Chondrocyte (in vitro differentiated cells): ENCODE measurements around the gene XYLB. TPM values are rescaled to one million over a fixed set of nuclear protein-coding genes. Genes with fewer than 3 reads are reported as not detected.

Experiments used
- DNase-seq: peaks from one replicate; pipeline ENCODE4 v3.0.0; 2021; ENCODE audit warnings: mixed read lengths, low spot score
- H3K27ac Mint-ChIP-seq: one replicate; pipeline ENCODE4 v1.8.0; 2021; ENCODE audit warnings: mild to moderate bottlenecking, moderate library complexity, mixed read lengths; ENCODE audit not compliant: unreplicated experiment
- H3K27me3 Mint-ChIP-seq: 2 replicates; pipeline ENCODE4 v1.8.0; 2021; ENCODE audit warnings: low read depth, mixed read lengths
- H3K36me3 Mint-ChIP-seq: 2 replicates; pipeline ENCODE4 v1.8.0; 2021; ENCODE audit warnings: low read depth, mixed read lengths
- H3K4me1 Mint-ChIP-seq: 2 replicates; pipeline ENCODE4 v1.8.0; 2021; ENCODE audit warnings: low read depth, mild to moderate bottlenecking, mixed read lengths
- H3K4me3 Mint-ChIP-seq: one replicate; pipeline ENCODE4 v1.8.0; 2021; ENCODE audit warnings: mild to moderate bottlenecking, moderate library complexity, mixed read lengths; ENCODE audit not compliant: unreplicated experiment
- H3K9me3 Mint-ChIP-seq: 2 replicates; pipeline ENCODE4 v1.8.0; 2021; ENCODE audit warnings: low read depth, mixed read lengths
- CTCF ChIP-seq: fragments of 200-600 bp; sonication (generic); IDR thresholded peaks from 2 replicates; pipeline ENCODE4 v1.5.0; 2021; ENCODE audit warnings: antibody characterized with exemption, mild to moderate bottlenecking, moderate library complexity
- total RNA-seq: library from RNA; stranded (reverse); gene quantifications from 3 replicates; pipeline ENCODE4 v1.2.1, GENCODE V29; 2021

XYLB gene
- total RNA-seq, 1 donor from 2014 or later = 3.9 TPM

DNA sequence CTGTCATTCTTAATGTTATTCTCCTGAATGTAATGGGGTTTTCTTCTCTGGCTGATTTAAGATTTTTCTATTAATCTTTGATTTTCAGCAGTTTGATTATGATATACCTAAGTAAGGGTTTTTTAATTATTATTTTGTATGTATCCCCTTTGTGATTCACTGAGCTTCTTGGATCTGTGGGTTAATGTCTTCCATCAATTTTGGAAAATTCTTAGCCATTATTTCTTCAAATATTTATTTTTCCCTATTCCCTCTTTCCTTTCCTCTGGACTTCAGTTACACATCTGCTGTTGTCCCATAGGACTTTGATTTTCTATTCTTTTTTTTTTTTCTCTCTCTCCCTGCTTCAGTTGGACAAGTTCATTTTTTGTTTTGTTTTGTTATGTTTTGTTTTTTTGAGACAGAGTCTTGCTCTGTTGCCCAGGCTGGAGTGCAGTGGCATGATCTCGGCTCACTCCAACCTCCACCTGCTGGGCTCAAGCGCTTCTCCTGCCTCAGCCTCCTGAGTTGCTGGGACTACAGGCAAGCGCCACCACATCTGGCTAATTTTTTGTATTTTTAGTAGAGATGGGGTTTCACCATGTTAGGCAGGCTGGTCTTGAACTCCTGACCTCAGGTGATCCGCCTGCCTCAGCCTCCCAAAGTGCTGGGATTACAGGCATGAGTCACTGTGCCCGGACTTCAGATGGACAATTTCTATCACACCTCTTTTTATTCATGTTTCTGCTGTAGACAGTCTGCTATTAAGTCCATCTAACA is 40.6 kb downstream of the XYLB start:
- Mint-ChIP-seq H3K36me3 (peaks cover 18% of the 10 kb centered on the region), H3K27me3 (no peaks in the 10 kb centered on the region), H3K27ac (no peak overlapping the region), H3K4me1 (no peaks in the 10 kb centered on the region), H3K9me3 (peaks cover 15% of the 10 kb centered on the region), H3K4me3 (no peak overlapping the region)
- TF ChIP-seq CTCF = no peak
- DNase-seq = no peak

DNA sequence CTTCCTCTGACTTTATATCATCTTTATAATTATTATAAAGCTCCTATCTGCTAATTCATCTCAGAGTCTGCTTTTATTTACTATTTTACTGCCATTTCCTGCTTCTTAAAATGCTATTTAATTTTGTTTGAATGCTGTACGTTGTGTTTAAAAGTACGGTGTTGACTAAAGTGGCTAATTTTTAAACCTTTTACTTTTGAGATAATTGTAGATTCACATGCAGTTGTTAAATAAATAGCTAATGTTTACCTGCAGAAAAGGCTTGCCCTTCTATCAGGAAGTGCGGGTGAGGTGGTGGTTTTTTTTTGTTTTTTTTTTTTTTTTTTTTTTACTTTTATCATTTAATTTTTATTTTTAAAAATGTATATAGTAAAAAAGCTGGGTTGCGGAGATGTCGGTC is 41.3 kb downstream of the XYLB start:
- TF ChIP-seq CTCF = no peak
- no peaks in the 10 kb centered on the region for H3K27me3 Mint-ChIP-seq
- H3K4me1 Mint-ChIP-seq = no peaks in the 10 kb centered on the region
- H3K36me3 Mint-ChIP-seq = peaks cover 19% of the 10 kb centered on the region
- no peak overlapping the region for H3K4me3 Mint-ChIP-seq
- DNase-seq = no peak
- peaks cover 15% of the 10 kb centered on the region for H3K9me3 Mint-ChIP-seq
- no peak overlapping the region for H3K27ac Mint-ChIP-seq

DNA sequence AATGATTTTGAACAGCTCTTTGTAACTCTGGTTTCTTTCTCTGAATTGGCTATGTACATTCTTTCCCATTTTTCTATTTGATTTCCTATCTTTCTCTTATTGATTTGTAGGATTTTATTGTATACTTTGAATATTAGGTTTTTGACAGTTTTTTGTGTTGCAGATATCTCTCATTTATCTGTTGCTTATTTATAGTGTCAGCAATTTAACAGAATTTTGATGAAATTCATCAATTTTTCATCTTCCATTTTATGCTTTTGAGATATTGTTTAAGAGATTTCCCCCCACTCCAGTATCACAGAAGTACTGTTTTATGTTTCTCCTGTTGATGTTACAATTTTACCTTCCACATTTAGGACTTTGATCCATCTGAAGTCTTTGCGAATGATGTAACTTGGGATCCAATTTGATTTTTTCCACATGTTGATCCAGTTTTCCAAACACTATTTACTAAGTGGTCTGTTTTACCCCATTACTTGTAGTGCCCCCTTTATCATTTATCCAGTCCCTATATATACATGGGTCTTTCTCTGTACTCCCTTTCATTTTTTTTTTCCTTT is 46.1 kb downstream of the XYLB start:
- no peak for DNase-seq
- Mint-ChIP-seq H3K4me3 (no peak overlapping the region), H3K9me3 (peaks cover 2% of the 10 kb centered on the region), H3K36me3 (peaks cover 8% of the 10 kb centered on the region), H3K27me3 (no peaks in the 10 kb centered on the region), H3K4me1 (no peaks in the 10 kb centered on the region), H3K27ac (no peak overlapping the region)
- TF ChIP-seq CTCF = no peak

DNA sequence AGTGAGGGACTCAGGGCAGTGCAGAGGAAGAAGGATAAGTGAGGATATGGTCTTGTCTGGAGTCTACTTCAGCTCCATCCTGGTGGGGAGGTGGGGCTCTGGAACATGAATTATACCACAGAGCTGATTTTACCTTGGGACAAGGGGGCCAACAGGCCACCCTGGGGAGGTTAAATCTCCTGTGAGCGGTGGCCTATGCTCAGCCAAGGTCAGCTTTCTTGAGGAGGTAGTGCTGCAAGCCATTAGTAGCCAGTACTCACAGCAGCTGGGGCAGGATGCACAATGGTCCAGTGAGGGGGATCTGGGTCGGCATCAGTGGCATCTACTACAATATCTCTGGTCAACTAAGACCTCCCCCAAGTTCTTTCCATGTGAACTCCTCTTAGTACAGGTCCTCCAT is 49.7 kb downstream of the XYLB start:
- Mint-ChIP-seq H3K27me3 (no peaks in the 10 kb centered on the region), H3K4me1 (no peaks in the 10 kb centered on the region), H3K36me3 (peaks cover 17% of the 10 kb centered on the region), H3K4me3 (no peak overlapping the region), H3K9me3 (no peaks in the 10 kb centered on the region), H3K27ac (no peak overlapping the region)
- no peak for TF ChIP-seq CTCF
- no peak for DNase-seq

- TF ChIP-seq CTCF = no peak
- DNase-seq = no peak
- Mint-ChIP-seq H3K36me3 (peaks cover 20% of the 10 kb centered on the region), H3K4me1 (no peaks in the 10 kb centered on the region), H3K4me3 (no peak overlapping the region), H3K27me3 (no peaks in the 10 kb centered on the region), H3K27ac (no peak overlapping the region), H3K9me3 (no peaks in the 10 kb centered on the region)
Measured at GRCh38 chr3:38396861-38397260, 50.3 kb downstream of the XYLB start.
